GM10248 (cell line): Measurements from ENCODE around the gene C1QTNF5.

Source experiments
- CTCF ChIA-PET: fragments of 300-600 bp; sonication (Branson Sonifier 250); formaldehyde crosslinking; extraction: SDS; loops from one replicate; lab custom pipeline; 2021; ENCODE audit warnings: antibody characterized with exemption; lab: Yijun Ruan, JAX
- POLR2A ChIA-PET: fragments of 350-650 bp; sonication (Branson Sonifier 250); formaldehyde crosslinking; extraction: SDS; loops from one replicate; lab custom pipeline; 2020; ENCODE audit warnings: antibody characterized with exemption; lab: Yijun Ruan, JAX
- DNase-seq: peaks from one replicate; pipeline ENCODE4 v3.0.0; 2012; ENCODE audit errors: extremely low spot score
- TF ChIP-seq, protein P1 (sequence below): IDR thresholded peaks from 2 replicates; pipeline ENCODE4 v1.5.1; 2012; ENCODE audit warnings: mild to moderate bottlenecking, low read depth; ENCODE audit errors: extremely low read depth, missing control alignments, control extremely low read depth

C1QTNF5 gene

DNA sequence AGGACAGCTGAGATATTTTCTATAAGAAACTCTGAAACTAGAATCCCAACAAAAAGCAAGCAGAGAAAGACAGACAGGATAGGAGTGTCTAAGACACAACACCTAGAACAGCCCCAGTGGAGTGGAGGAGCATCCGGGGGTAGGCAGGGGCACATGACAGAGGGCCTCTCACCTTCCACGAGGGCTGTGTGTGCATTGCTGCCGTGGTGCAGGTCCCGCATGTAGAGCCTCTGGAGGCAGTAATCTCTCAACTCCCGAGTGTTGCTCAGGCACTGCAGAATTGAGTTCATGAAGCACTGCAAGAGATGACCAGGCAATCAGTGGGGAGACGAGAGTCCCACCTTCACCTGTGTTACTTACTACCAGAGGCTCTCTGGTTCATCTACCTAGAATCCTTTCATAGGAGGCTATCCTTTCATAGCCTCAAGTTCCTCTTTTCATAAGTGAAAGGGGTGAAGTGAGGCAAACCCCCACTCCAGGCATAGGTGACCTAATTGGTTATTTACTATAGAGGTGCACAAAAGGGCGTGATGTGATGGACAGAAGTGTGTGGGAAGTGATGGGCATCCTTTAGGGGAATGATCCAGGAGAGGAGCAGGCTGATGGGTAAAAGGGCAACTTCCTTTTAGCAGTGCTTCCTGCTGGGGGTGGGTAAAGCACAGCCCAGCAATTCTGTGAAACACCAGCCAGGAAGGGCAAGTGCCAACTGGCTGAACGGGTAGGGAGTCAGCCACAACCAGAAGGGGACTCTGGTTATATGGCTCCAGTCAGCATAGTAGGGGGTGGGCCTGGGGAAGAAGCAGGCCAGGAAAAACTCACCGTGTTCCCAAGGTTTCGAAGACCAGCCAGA, 18.9 kb upstream of the C1QTNF5 start:
- DNase-seq = no peak
- ChIA-PET CTCF (interaction anchor here (0.8 to 5.1 kb wide), 7 partner anchors 13 to 37 kb away, joined by 3 to 159 read pairs (median 27); partner anchors contain the start of genes C1QTNF5 and USP2), POLR2A (no interaction called here)
- TF ChIP-seq, protein P1, sequence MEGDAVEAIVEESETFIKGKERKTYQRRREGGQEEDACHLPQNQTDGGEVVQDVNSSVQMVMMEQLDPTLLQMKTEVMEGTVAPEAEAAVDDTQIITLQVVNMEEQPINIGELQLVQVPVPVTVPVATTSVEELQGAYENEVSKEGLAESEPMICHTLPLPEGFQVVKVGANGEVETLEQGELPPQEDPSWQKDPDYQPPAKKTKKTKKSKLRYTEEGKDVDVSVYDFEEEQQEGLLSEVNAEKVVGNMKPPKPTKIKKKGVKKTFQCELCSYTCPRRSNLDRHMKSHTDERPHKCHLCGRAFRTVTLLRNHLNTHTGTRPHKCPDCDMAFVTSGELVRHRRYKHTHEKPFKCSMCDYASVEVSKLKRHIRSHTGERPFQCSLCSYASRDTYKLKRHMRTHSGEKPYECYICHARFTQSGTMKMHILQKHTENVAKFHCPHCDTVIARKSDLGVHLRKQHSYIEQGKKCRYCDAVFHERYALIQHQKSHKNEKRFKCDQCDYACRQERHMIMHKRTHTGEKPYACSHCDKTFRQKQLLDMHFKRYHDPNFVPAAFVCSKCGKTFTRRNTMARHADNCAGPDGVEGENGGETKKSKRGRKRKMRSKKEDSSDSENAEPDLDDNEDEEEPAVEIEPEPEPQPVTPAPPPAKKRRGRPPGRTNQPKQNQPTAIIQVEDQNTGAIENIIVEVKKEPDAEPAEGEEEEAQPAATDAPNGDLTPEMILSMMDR = no peak

DNA sequence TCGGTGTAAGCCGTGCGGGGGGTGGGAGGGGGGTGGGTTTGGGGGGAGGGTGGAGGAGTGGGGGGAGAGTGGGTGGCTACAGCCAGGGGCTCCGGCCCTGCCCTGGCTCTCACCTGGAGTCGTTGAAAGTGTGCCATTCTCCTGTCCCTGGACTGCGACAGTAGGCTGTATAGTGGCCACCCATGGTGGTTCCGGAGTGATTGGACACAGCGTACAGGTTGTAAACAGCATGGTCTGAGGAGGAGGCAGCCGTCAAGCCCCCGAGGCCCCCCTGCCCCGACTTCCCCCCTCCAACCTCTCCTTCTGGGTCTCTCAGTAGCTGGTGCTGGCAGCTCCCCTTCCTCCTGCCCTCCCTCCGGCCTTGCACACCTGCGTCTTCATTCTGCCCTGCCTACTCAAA, 16.4 kb upstream of the C1QTNF5 start:
- TF ChIP-seq, protein P1 = no peak
- DNase-seq = no peak
- CTCF ChIA-PET = interaction anchor here (0.9 to 5.1 kb wide), 29 partner anchors 8 to 751 kb away, joined by 3 to 159 read pairs (median 4); partner anchors contain the start of genes C1QTNF5 and USP2
- POLR2A ChIA-PET = no interaction called here

DNA sequence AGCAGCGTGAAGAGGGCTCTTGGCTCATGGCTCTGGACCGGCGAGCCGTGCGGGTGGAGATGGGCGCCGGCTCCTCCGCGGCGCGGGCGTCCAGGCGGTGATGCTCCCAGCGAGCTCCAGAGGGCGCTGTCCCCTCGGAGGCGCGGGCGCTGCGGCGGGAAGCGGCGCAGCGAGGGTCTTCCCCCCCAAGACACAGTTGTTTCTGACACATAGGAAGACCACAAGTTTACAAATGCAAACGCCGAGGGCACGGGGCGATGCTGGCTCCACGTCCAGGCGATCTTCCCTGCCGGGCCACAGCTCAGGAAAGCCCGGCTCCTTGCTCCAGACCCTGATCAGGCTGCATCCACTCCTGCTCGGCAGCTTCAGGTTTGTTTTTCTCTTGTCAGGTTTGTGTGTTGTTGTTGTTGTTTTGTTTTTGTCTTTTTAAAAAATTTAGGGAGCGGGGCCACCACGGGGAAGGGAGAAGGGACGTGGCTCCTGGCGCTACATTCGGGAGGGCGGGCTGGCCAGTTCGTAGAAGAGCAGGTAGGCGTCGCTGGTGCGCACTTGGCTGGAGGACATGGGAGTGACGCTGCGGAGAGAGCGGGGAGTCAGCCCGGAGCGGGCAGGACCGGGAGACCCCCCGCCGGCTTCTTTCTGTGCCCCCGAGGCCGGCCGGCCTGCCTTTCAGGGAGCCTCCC, 15.8 kb upstream of the C1QTNF5 start:
- ChIA-PET CTCF (interaction anchor here (0.6 to 5.1 kb wide), 43 partner anchors 8 to 979 kb away, joined by 3 to 159 read pairs (median 4); partner anchors contain the start of genes C1QTNF5, NLRX1, RNF26 and USP2), POLR2A (no interaction called here)
- TF ChIP-seq, protein P1 = peak; percentile 97
- DNase-seq = peak; percentile 87

DNA sequence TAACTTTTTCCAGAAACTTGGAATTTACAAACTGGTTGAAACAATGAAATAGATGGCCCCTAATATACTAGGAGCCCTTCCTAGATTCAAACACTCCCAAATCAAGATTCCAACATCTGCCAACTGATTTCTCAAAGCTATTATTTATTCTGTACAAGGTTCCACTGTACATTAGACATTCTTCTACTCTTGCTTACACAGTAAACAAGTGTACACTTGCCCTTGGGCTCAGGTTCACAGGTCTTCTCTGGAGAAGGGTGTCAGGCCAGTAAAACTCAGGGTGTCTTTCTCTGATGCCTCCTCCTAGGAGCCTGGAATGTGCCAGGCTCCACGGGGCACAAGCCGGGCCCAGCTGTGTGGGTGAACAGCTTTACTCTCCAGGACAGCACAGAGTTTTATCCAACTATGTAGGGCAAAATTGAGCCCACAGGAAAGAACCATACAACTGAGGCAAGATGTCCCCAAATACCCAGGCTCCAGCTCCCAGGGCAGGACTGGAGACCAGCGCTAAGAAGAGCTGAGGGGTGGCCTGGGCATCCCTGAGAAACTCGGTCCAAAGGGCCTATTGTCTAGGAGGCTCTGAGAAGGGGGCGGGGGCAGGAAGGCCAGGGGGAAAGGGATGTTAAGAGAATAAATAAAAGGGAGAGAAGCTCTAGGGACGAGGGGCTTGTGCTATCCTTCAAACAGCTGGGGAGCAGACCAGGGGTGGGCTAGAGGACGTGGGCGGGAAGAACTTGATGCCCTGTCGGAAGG, 14.6 kb upstream of the C1QTNF5 start:
- no peak for DNase-seq
- TF ChIP-seq, protein P1 = no peak
- ChIA-PET CTCF (interaction anchor here (1.0 to 5.1 kb wide), 19 partner anchors 8 to 980 kb away, joined by 3 to 159 read pairs (median 8); partner anchors contain the start of genes C1QTNF5, NLRX1, RNF26 and USP2), POLR2A (no interaction called here)

DNA sequence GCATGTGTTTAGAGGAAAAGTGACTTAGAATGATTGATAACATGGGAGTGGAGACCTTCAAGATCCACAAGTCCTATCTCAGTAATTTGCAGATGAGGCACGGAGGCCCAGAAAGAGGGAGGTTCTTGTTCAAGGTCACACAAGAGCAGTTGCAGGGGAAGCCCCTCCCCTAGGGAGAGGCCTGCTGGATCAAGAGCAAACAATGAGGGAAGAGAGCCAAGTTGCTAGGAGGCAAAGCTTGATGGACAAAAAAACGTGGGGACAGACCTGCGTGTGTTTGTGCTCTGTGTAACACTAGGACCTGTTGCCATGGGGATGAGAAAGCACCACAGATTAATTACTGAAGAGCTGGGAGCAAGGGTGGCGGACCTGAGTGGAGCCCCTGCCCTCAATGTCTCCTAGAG, 12.2 kb upstream of the C1QTNF5 start:
- CTCF ChIA-PET = interaction anchor here (0.7 to 2.6 kb wide), 5 partner anchors 15 to 181 kb away, joined by 3 to 10 read pairs (median 6); partner anchors contain the start of gene USP2
- DNase-seq = no peak
- TF ChIP-seq, protein P1 = no peak
- POLR2A ChIA-PET = no interaction called here
